ENCODE data around the gene CDX1.
A peak's percentile ranks its signal among the peaks of the same experiment; 100 is the strongest.

Gene CDX1

GRCh38 chr5:150203832-150204589, 37.4 kb downstream of the CDX1 start:
- no peak overlapping the region for H3K27ac ChIP-seq (ENCODE audit: insufficient read depth in 1 of 2, low read depth in 1 of 2, low read length in 2 of 2, poor library complexity in 1 of 2, severe bottlenecking in 2 of 2)
- H3K4me1 ChIP-seq (ENCODE audit: control extremely low read depth in 1 of 4, control insufficient read depth in 4 of 4, insufficient read depth in 4 of 4, low read length in 3 of 4): peaks cover 5 to 19% (median 17%) of the 10 kb centered on the region in 4 experiments
- H3K9me3 ChIP-seq (ENCODE audit: control extremely low read depth in 1 of 5, control insufficient read depth in 4 of 5, insufficient read depth in 2 of 5, low read depth in 1 of 5, low read length in 4 of 5): peaks cover 0 to 4% (median 0%) of the 10 kb centered on the region in 5 experiments
- POLR2A ChIA-PET: no interaction called here
- no peak for DNase-seq
- 84% methylated on average over 12 of the region's 12 CpGs for WGBS (ENCODE audit: insufficient coverage)
- H3K4me3 ChIP-seq (ENCODE audit: control insufficient read depth in 1 of 7, extremely low read depth in 1 of 7, insufficient read depth in 4 of 7, low read depth in 2 of 7, low read length in 6 of 7): no peak overlapping the region
- CTCF ChIA-PET: interaction anchor here (0.6 to 3.6 kb wide), 5 partner anchors 8 to 30 kb away, joined by 3 to 11 read pairs (median 4); no protein-coding TSS in a partner anchor
- peaks cover 0 to 19% (median 5%) of the 10 kb centered on the region in 5 experiments for H3K27me3 ChIP-seq (replicated peaks in 2 of 5; ENCODE audit: control insufficient read depth in 4 of 5, insufficient read depth in 5 of 5, low read length in 4 of 5)
- H3K36me3 ChIP-seq (ENCODE audit: control insufficient read depth in 4 of 4, insufficient read depth in 4 of 4, low read length in 3 of 4): no peaks in the 10 kb centered on the region

GRCh38 chr5:150204590-150204960, 38.0 kb downstream of the CDX1 start:
- WGBS (ENCODE audit: insufficient coverage): 92% methylated on average over 3 of the region's 13 CpGs
- CTCF ChIA-PET: interaction anchor here (0.6 to 3.6 kb wide), 5 partner anchors 8 to 30 kb away, joined by 3 to 11 read pairs (median 4); no protein-coding TSS in a partner anchor
- Histone ChIP-seq H3K9me3 (ENCODE audit: control extremely low read depth in 1 of 5, control insufficient read depth in 4 of 5, insufficient read depth in 2 of 5, low read depth in 1 of 5, low read length in 4 of 5) (no peaks in the 10 kb centered on the region), H3K27ac (ENCODE audit: insufficient read depth in 1 of 2, low read depth in 1 of 2, low read length in 2 of 2, poor library complexity in 1 of 2, severe bottlenecking in 2 of 2) (no peak overlapping the region), H3K4me1 (ENCODE audit: control extremely low read depth in 1 of 4, control insufficient read depth in 4 of 4, insufficient read depth in 4 of 4, low read length in 3 of 4) (peaks cover 5 to 25% (median 23%) of the 10 kb centered on the region in 4 experiments), H3K36me3 (ENCODE audit: control insufficient read depth in 4 of 4, insufficient read depth in 4 of 4, low read length in 3 of 4) (no peaks in the 10 kb centered on the region), H3K27me3 (replicated peaks in 2 of 5; ENCODE audit: control insufficient read depth in 4 of 5, insufficient read depth in 5 of 5, low read length in 4 of 5) (peaks cover 0 to 15% (median 5%) of the 10 kb centered on the region in 5 experiments), H3K4me3 (ENCODE audit: control insufficient read depth in 1 of 7, extremely low read depth in 1 of 7, insufficient read depth in 4 of 7, low read depth in 2 of 7, low read length in 6 of 7) (no peak overlapping the region)
- POLR2A ChIA-PET: no interaction called here
- DNase-seq: no peak

GRCh38 chr5:150206098-150206778, 39.7 kb downstream of the CDX1 start:
- CTCF ChIA-PET: interaction anchor here (0.8 to 3.6 kb wide), 11 partner anchors 9 to 144 kb away, joined by 3 to 11 read pairs (median 4); partner anchors contain the start of gene PDGFRB
- no peaks in the 10 kb centered on the region for H3K9me3 ChIP-seq (ENCODE audit: control extremely low read depth in 1 of 5, control insufficient read depth in 4 of 5, insufficient read depth in 2 of 5, low read depth in 1 of 5, low read length in 4 of 5)
- H3K4me1 ChIP-seq (ENCODE audit: control extremely low read depth in 1 of 4, control insufficient read depth in 4 of 4, insufficient read depth in 4 of 4, low read length in 3 of 4): peaks cover 5 to 27% (median 26%) of the 10 kb centered on the region in 4 experiments
- no peak overlapping the region for H3K27ac ChIP-seq (ENCODE audit: insufficient read depth in 1 of 2, low read depth in 1 of 2, low read length in 2 of 2, poor library complexity in 1 of 2, severe bottlenecking in 2 of 2)
- H3K27me3 ChIP-seq (replicated peaks in 2 of 5; ENCODE audit: control insufficient read depth in 4 of 5, insufficient read depth in 5 of 5, low read length in 4 of 5): peaks cover 0 to 20% (median 4%) of the 10 kb centered on the region in 5 experiments
- 50% methylated on average over 2 of the region's 6 CpGs for WGBS (ENCODE audit: insufficient coverage)
- no peak overlapping the region for H3K4me3 ChIP-seq (ENCODE audit: control insufficient read depth in 1 of 7, extremely low read depth in 1 of 7, insufficient read depth in 4 of 7, low read depth in 2 of 7, low read length in 6 of 7)
- peak in 2 of 3 donors; percentile 64 to 72 for DNase-seq
- no peaks in the 10 kb centered on the region for H3K36me3 ChIP-seq (ENCODE audit: control insufficient read depth in 4 of 4, insufficient read depth in 4 of 4, low read length in 3 of 4)
- POLR2A ChIA-PET: no interaction called here

GRCh38 chr5:150206779-150207115, 40.2 kb downstream of the CDX1 start:
- DNase-seq: no peak
- Histone ChIP-seq H3K4me1 (ENCODE audit: control extremely low read depth in 1 of 4, control insufficient read depth in 4 of 4, insufficient read depth in 4 of 4, low read length in 3 of 4) (peaks cover 5 to 27% (median 26%) of the 10 kb centered on the region in 4 experiments), H3K36me3 (ENCODE audit: control insufficient read depth in 4 of 4, insufficient read depth in 4 of 4, low read length in 3 of 4) (no peaks in the 10 kb centered on the region), H3K27ac (ENCODE audit: insufficient read depth in 1 of 2, low read depth in 1 of 2, low read length in 2 of 2, poor library complexity in 1 of 2, severe bottlenecking in 2 of 2) (no peak overlapping the region), H3K27me3 (replicated peaks in 2 of 5; ENCODE audit: control insufficient read depth in 4 of 5, insufficient read depth in 5 of 5, low read length in 4 of 5) (peaks cover 0 to 19% (median 5%) of the 10 kb centered on the region in 5 experiments), H3K9me3 (ENCODE audit: control extremely low read depth in 1 of 5, control insufficient read depth in 4 of 5, insufficient read depth in 2 of 5, low read depth in 1 of 5, low read length in 4 of 5) (no peaks in the 10 kb centered on the region), H3K4me3 (ENCODE audit: control insufficient read depth in 1 of 7, extremely low read depth in 1 of 7, insufficient read depth in 4 of 7, low read depth in 2 of 7, low read length in 6 of 7) (no peak overlapping the region)
- POLR2A ChIA-PET: no interaction called here
- CTCF ChIA-PET: interaction anchor here (0.9 to 3.6 kb wide), 11 partner anchors 8 to 144 kb away, joined by 3 to 11 read pairs (median 4); partner anchors contain the start of gene PDGFRB
- WGBS (ENCODE audit: insufficient coverage): 96% methylated on average over 4 of the region's 6 CpGs

- CTCF ChIA-PET: interaction anchor here (0.8 to 2.6 kb wide), 14 partner anchors 7 to 159 kb away, joined by 3 to 10 read pairs (median 4); no protein-coding TSS in a partner anchor
- H3K36me3 ChIP-seq (ENCODE audit: control insufficient read depth in 4 of 4, insufficient read depth in 4 of 4, low read length in 3 of 4): no peaks in the 10 kb centered on the region
- WGBS (ENCODE audit: insufficient coverage): 65% methylated on average over 19 of the region's 19 CpGs
- H3K9me3 ChIP-seq (ENCODE audit: control extremely low read depth in 1 of 5, control insufficient read depth in 4 of 5, insufficient read depth in 2 of 5, low read depth in 1 of 5, low read length in 4 of 5): no peaks in the 10 kb centered on the region
- POLR2A ChIA-PET: no interaction called here
- H3K4me1 ChIP-seq (ENCODE audit: control extremely low read depth in 1 of 4, control insufficient read depth in 4 of 4, insufficient read depth in 4 of 4, low read length in 3 of 4): peaks cover 5 to 27% (median 26%) of the 10 kb centered on the region in 4 experiments
- DNase-seq: no peak
- H3K4me3 ChIP-seq (ENCODE audit: control insufficient read depth in 1 of 7, extremely low read depth in 1 of 7, insufficient read depth in 4 of 7, low read depth in 2 of 7, low read length in 6 of 7): peak overlapping the region in 3 of 7 experiments; percentile 43 to 58 (median 48)
- H3K27ac ChIP-seq (ENCODE audit: insufficient read depth in 1 of 2, low read depth in 1 of 2, low read length in 2 of 2, poor library complexity in 1 of 2, severe bottlenecking in 2 of 2): no peak overlapping the region
- H3K27me3 ChIP-seq (replicated peaks in 2 of 5; ENCODE audit: control insufficient read depth in 4 of 5, insufficient read depth in 5 of 5, low read length in 4 of 5): peaks cover 0 to 13% (median 5%) of the 10 kb centered on the region in 5 experiments
These were observed 41.9 kb downstream of the CDX1 start for GRCh38 chr5:150208187-150209098.

GRCh38 chr5:150209099-150209635, 42.6 kb downstream of the CDX1 start:
- peak; percentile 25 to 90 (median 89) for DNase-seq
- ChIA-PET POLR2A (no interaction called here), CTCF (interaction anchor here (0.8 to 2.0 kb wide), 9 partner anchors 9 to 160 kb away, joined by 3 to 8 read pairs (median 3); no protein-coding TSS in a partner anchor)
- no peak overlapping the region for H3K27ac ChIP-seq (ENCODE audit: insufficient read depth in 1 of 2, low read depth in 1 of 2, low read length in 2 of 2, poor library complexity in 1 of 2, severe bottlenecking in 2 of 2)
- peaks cover 0 to 16% (median 5%) of the 10 kb centered on the region in 5 experiments for H3K27me3 ChIP-seq (replicated peaks in 2 of 5; ENCODE audit: control insufficient read depth in 4 of 5, insufficient read depth in 5 of 5, low read length in 4 of 5)
- 4% methylated on average over 21 of the region's 21 CpGs for WGBS (ENCODE audit: insufficient coverage)
- no peaks in the 10 kb centered on the region for H3K9me3 ChIP-seq (ENCODE audit: control extremely low read depth in 1 of 5, control insufficient read depth in 4 of 5, insufficient read depth in 2 of 5, low read depth in 1 of 5, low read length in 4 of 5)
- peak overlapping the region in 3 of 7 experiments; percentile 43 to 58 (median 48) for H3K4me3 ChIP-seq (ENCODE audit: control insufficient read depth in 1 of 7, extremely low read depth in 1 of 7, insufficient read depth in 4 of 7, low read depth in 2 of 7, low read length in 6 of 7)
- H3K4me1 ChIP-seq (ENCODE audit: control extremely low read depth in 1 of 4, control insufficient read depth in 4 of 4, insufficient read depth in 4 of 4, low read length in 3 of 4): peaks cover 5 to 27% (median 26%) of the 10 kb centered on the region in 4 experiments
- no peaks in the 10 kb centered on the region for H3K36me3 ChIP-seq (ENCODE audit: control insufficient read depth in 4 of 4, insufficient read depth in 4 of 4, low read length in 3 of 4)

All from common myeloid progenitor, CD34-positive (primary cell).